K562 (cell line): ENCODE data around the gene SLC19A1. TPM values are rescaled to one million over a fixed set of nuclear protein-coding genes. Genes with fewer than 3 reads are reported as not detected.

ENCODE experiments used
- ATAC-seq: fragments of 200-7000 bp; cut with Tn5 transposase; 3 replicates; pipeline ENCODE4 v1.9.1; 2020; ENCODE audit warnings: moderate library complexity
- BruUV-seq: library from RNA; stranded (reverse); fragments of 400-500 nt; replicated peaks from 2 replicates; lab custom pipeline; 2021; lab: Mats Ljungman, UMichigan
- CTCF ChIA-PET: fragments of 300-600 bp; formaldehyde crosslinking; extraction: SDS; loops from one replicate; lab custom pipeline; 2021; ENCODE audit warnings: low intra/inter-chr PET ratio; lab: Yijun Ruan, JAX
- POLR2A ChIA-PET: fragments of 300-600, 350-650 bp; sonication (Branson Sonifier 250); formaldehyde crosslinking; extraction: SDS; loops from one replicate; lab custom pipeline; 2021; ENCODE audit warnings: antibody characterized with exemption, inconsistent platforms; lab: Yijun Ruan, JAX
- DNase-seq, 4 experiments: peaks; one replicate each; pipeline versions ENCODE4 v3.0.0 to v3.0.0-alpha.2; 2011 to 2018; ENCODE audit warnings: low spot score in 3 of 4, mixed read lengths in 3 of 4; ENCODE audit errors: extremely low read depth in 1 of 4
- FAIRE-seq: peaks from 2 replicates; lab custom pipeline; 2011; peaks lifted over from hg19 to GRCh38; lab: Jason Lieb, UNC
- H2AFZ ChIP-seq: 2 replicates; pipeline ENCODE4 v1.6.0; 2011; ENCODE audit warnings: low read depth, low read length, control low read depth, inconsistent platforms
- H3K27ac ChIP-seq: fragments of 200-600 bp; 3 replicates; pipeline ENCODE4 v1.8.0; 2011; ENCODE audit warnings: low read depth, mild to moderate bottlenecking, control low read depth, inconsistent platforms, low read length, moderate library complexity, mixed read lengths; ENCODE audit errors: extremely low read depth
- H3K27me3 ChIP-seq, 2 experiments: fragments of 300-600 bp in 1 of 2; 2 replicates in 1 of 2; 3 replicates in 1 of 2; pipeline versions ENCODE4 v1.6.0 to v1.8.0; 2011; ENCODE audit warnings: inconsistent platforms in 2 of 2, low read length in 2 of 2, mild to moderate bottlenecking in 1 of 2, mixed read lengths in 1 of 2, moderate library complexity in 1 of 2; ENCODE audit not compliant: control insufficient read depth in 2 of 2, insufficient read depth in 2 of 2
- H3K36me3 ChIP-seq: fragments of 300-600 bp; 3 replicates; pipeline ENCODE4 v1.8.0; 2011; ENCODE audit warnings: mild to moderate bottlenecking, low read length, inconsistent platforms; ENCODE audit not compliant: control insufficient read depth, insufficient read depth
- H3K4me1 ChIP-seq, 2 experiments: fragments of 200-600 bp in 1 of 2; replicated peaks in 1 of 2; 2 replicates in 1 of 2; 3 replicates in 1 of 2; pipeline versions ENCODE4 v1.5.1 to v1.8.0; 2011; ENCODE audit warnings: inconsistent platforms in 2 of 2, low read length in 2 of 2, mild to moderate bottlenecking in 1 of 2, mixed read lengths in 1 of 2, moderate library complexity in 1 of 2; ENCODE audit not compliant: control insufficient read depth in 2 of 2, insufficient read depth in 2 of 2
- H3K4me2 ChIP-seq: 2 replicates; pipeline ENCODE4 v1.6.1; 2011; ENCODE audit warnings: low read length, control low read depth, inconsistent platforms, mixed read lengths; ENCODE audit not compliant: insufficient read depth
- H3K4me3 ChIP-seq: fragments of 200-600 bp; sonication (generic), shearing (Covaris generic); 2 replicates; pipeline ENCODE4 v1.5.1; 2016; ENCODE audit warnings: control low read depth, inconsistent platforms
- H3K79me2 ChIP-seq: fragments of 200-600 bp; 3 replicates; pipeline ENCODE4 v1.8.0; 2011; ENCODE audit warnings: low read length, inconsistent platforms; ENCODE audit not compliant: control insufficient read depth, insufficient read depth
- H3K9ac ChIP-seq, 2 experiments: 2 replicates each; pipeline versions ENCODE4 v1.6.0 to v1.6.1; 2011; ENCODE audit warnings: low read depth in 2 of 2, low read length in 2 of 2, control low read depth in 1 of 2, inconsistent platforms in 1 of 2, mild to moderate bottlenecking in 1 of 2, mixed read lengths in 1 of 2; ENCODE audit not compliant: insufficient read depth in 1 of 2
- H3K9me1 ChIP-seq: one replicate; pipeline ENCODE4 v1.6.0; 2011; ENCODE audit warnings: inconsistent platforms, mild to moderate bottlenecking, low read length, moderate library complexity; ENCODE audit not compliant: control insufficient read depth, insufficient read depth
- H3K9me3 ChIP-seq: replicated peaks from 2 replicates; pipeline ENCODE4 v1.5.1; 2011; ENCODE audit warnings: low read depth, low read length, inconsistent platforms; ENCODE audit not compliant: control insufficient read depth, insufficient read depth
- H4K20me1 ChIP-seq: replicated peaks from 2 replicates; pipeline ENCODE4 v1.6.1; 2011; ENCODE audit warnings: low read length, inconsistent platforms, mixed read lengths; ENCODE audit not compliant: control insufficient read depth, insufficient read depth
- ATF6 ChIP-seq: sonication (generic); formaldehyde crosslinking; IDR thresholded peaks from 2 replicates; pipeline ENCODE4 v1.4.0; 2020; ENCODE audit warnings: mild to moderate bottlenecking, missing genetic modification reagents
- CXXC5 ChIP-seq: fragments of 250-450 bp; sonication (Bioruptor Pico); IDR thresholded peaks from 2 replicates; pipeline ENCODE4 v1.8.0; 2022; ENCODE audit warnings: inconsistent platforms, mild to moderate bottlenecking, moderate library complexity
- DIDO1 ChIP-seq: fragments of 450-650 bp; IDR thresholded peaks from 2 replicates; pipeline ENCODE4 v1.6.1; 2016; ENCODE audit warnings: low read depth, missing biosample characterization, missing genetic modification characterization
- IRF9 ChIP-seq: fragments of 450-650 bp; IDR thresholded peaks from 2 replicates; pipeline ENCODE4 v1.6.1; 2016; ENCODE audit warnings: missing biosample characterization, missing genetic modification characterization
- MAFG ChIP-seq: fragments of 450-650 bp; conservative IDR thresholded peaks from 2 replicates; pipeline ENCODE4 v1.6.1; 2016; ENCODE audit warnings: missing genetic modification characterization, missing compliant biosample characterization
- MCM7 ChIP-seq, 2 experiments: fragments of 450-650 bp; IDR thresholded peaks; 2 replicates each; pipeline ENCODE4 v1.6.1; 2016 to 2018
- PHF20 ChIP-seq: fragments of 450-650 bp; IDR thresholded peaks from 2 replicates; pipeline ENCODE4 v1.6.1; 2018; ENCODE audit not compliant: partially characterized antibody
- POLR2AphosphoS2 ChIP-seq: IDR thresholded peaks from 2 replicates; pipeline ENCODE4 v1.6.1; 2012; ENCODE audit warnings: low read length, improper control_type of control experiment
- POU5F1 ChIP-seq: fragments of 150-350 bp; IDR thresholded peaks from 2 replicates; pipeline ENCODE4 v1.6.1; 2014; ENCODE audit warnings: borderline replicate concordance, low read length, low read depth, mild to moderate bottlenecking; ENCODE audit not compliant: partially characterized antibody
- RBM17 ChIP-seq: fragments of 200-400 bp; formaldehyde crosslinking; IDR thresholded peaks from 2 replicates; pipeline ENCODE4 v1.6.1; 2017; ENCODE audit warnings: low read depth, mild to moderate bottlenecking, low read length, borderline replicate concordance
- TAL1 ChIP-seq: fragments of 450-650 bp; IDR thresholded peaks from 2 replicates; pipeline ENCODE4 v1.6.1; 2016; ENCODE audit warnings: mild to moderate bottlenecking
- ZNF124 ChIP-seq: sonication (generic); formaldehyde crosslinking; IDR thresholded peaks from 2 replicates; pipeline ENCODE4 v1.8.1; 2022; ENCODE audit warnings: missing genetic modification reagents
- ZNF274 ChIP-seq: IDR thresholded peaks from 2 replicates; pipeline ENCODE4 v1.6.1; 2011; ENCODE audit warnings: low read depth, mild to moderate bottlenecking, low read length, moderate library complexity, borderline replicate concordance
- ZNF699 ChIP-seq: fragments of 250-450 bp; sonication (Bioruptor Pico); IDR thresholded peaks from 2 replicates; pipeline ENCODE4 v1.8.0; 2021; ENCODE audit warnings: mild to moderate bottlenecking, moderate library complexity; ENCODE audit not compliant: insufficient replicate concordance
- WGBS: fragments of 100-300 bp; shearing (Covaris generic); methylation state at CpG from one replicate; pipeline ENCODE4 v1.1.6; 2016; ENCODE audit warnings: low coverage, mixed read lengths; ENCODE audit not compliant: insufficient coverage; ENCODE audit errors: missing lambda C conversion rate; 5-methylcytosine and 5-hydroxymethylcytosine counted together
- in situ Hi-C: fragments of 300-500 bp; cut with MboI; formaldehyde crosslinking; loops from 4 replicates; pipeline ENCODE4 v1.15.0; 2018; ENCODE audit warnings: inconsistent platforms, mixed read lengths
- intact Hi-C: fragments of 100-400 bp; cut with micrococcal nuclease; formaldehyde crosslinking; loops from 2 replicates; pipeline ENCODE4 v1.14.2; 2022
- polyA plus RNA-seq, 8 experiments: library from polyadenylated mRNA; depleted of rRNA in 4 of 8; stranded (reverse) in 5 of 8; unstranded in 3 of 8; fragments of >200 nt; fragmentation: Nextera tagmentation in 2 of 8; fragmentation: Illumina TruSeq in 1 of 8; extraction: Ambion mirVana in 2 of 8; extraction: Trizol in 1 of 8; gene quantifications; 2 replicates each; pipeline versions ENCODE4 v1.2.1 to v1.2.3, GENCODE V29; 2011 to 2014; ENCODE audit warnings: inconsistent platforms in 1 of 8, missing spikeins in 1 of 8
- total RNA-seq, 7 experiments: library from RNA; depleted of rRNA in 6 of 7; stranded (reverse); fragments of >200 nt in 6 of 7; fragmentation: Illumina TruSeq in 2 of 7; extraction: Trizol in 2 of 7; gene quantifications; 2 replicates each; pipeline versions ENCODE4 v1.2.1 to v1.2.3, GENCODE V29; 2011 to 2021; ENCODE audit warnings: low replicate concordance in 1 of 7

SLC19A1 gene
- total and polyA plus RNA-seq, 9 of the 15 experiments (the other 6 are each of a cell fraction or from before 2014, with no cell fraction given) = 0.65 to 88.7 (median 12.0) TPM

DNA sequence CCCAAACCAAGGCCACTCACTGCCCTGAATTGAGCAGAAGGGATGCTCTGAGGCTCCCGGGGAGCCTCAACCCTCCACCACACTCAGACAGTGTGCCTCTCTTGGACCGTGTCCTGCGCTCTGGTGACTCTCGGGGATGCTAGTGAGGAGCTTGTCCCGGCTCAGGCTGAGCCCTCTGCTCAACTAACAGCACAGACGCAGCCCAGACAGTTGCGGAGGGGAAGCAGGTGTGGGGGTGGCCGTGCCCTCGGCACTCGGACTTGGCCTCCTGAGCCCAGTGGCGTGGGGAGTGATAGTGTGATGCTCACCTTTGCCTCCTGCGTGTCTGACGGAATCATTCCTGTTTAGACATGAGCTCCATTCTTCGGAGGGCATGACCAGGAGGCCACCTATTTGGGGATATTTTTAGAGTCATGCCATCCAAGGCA, 15.4 kb upstream of the SLC19A1 start (continued):
- no peak for TF ChIP-seq RBM17
- no peak for TF ChIP-seq CXXC5 (CRISPR knock-in tag)
- TF ChIP-seq, all 486 proteins: peak for 0

GRCh38 chr21:45556645-45557615, 14.7 kb upstream of the SLC19A1 start:
- intact Hi-C loops (loop anchor here (1.0 kb wide), 2 partner anchors 39 to 263 kb away; no protein-coding TSS in a partner anchor), in situ Hi-C loops (loop anchor here (5.0 kb wide), 2 partner anchors 40 to 260 kb away; no protein-coding TSS in a partner anchor)
- POLR2A ChIA-PET = interaction anchor here (0.6 to 2.6 kb wide), 7 partner anchors 10 to 356 kb away, joined by 3 to 12 read pairs (median 3); no protein-coding TSS in a partner anchor
- Histone ChIP-seq H3K9me3 (no peaks in the 10 kb centered on the region), H3K27me3 (peaks cover 32 to 56% of the 10 kb centered on the region in 2 experiments), H3K4me2 (no peak overlapping the region), H3K79me2 (no peaks in the 10 kb centered on the region), H3K9me1 (no peaks in the 10 kb centered on the region), H2AFZ (no peak overlapping the region), H3K4me3 (no peak overlapping the region), H4K20me1 (no peaks in the 10 kb centered on the region), H3K4me1 (peaks cover 3 to 51% of the 10 kb centered on the region in 2 experiments; a peak in 3 of 5 replicates), H3K36me3 (no peaks in the 10 kb centered on the region), H3K27ac (no peak overlapping the region), H3K9ac (peak overlapping the region in 1 of 2 experiments; percentile 58; a peak in 2 of 4 replicates)
- ATAC-seq = no peak
- WGBS = 33% methylated on average over 28 of the region's 33 CpGs
- peak in 2 of 4 experiments; percentile 27 to 28 for DNase-seq
- CTCF ChIA-PET = interaction anchor here (1.1 to 3.1 kb wide), 4 partner anchors 37 to 264 kb away, joined by 3 to 33 read pairs (median 18); no protein-coding TSS in a partner anchor
- no peak for FAIRE-seq
- no TSS peak for BruUV-seq
- TF ChIP-seq TAL1 (no peak), MCM7 (IDR thresholded peaks at IDR 0.05) (no peak), DIDO1 (tag) (no peak), ZNF124 (CRISPR knock-in tag) (no peak), POU5F1 (no peak), ZNF274 (no peak), PHF20 (no peak), ZNF699 (CRISPR knock-in tag) (no peak), POLR2AphosphoS2 (no peak), MAFG (no peak), ATF6 (CRISPR knock-in tag) (no peak), IRF9 (tag) (no peak)
